DOHH2 (cell line): Measurements from ENCODE around the gene ASMTL.

Experiments used
- CTCF ChIP-seq: fragments of 200-600 bp; sonication (generic); IDR thresholded peaks from one replicate; pipeline ENCODE4 v1.5.1; 2014; ENCODE audit warnings: antibody characterized with exemption, mild to moderate bottlenecking, low read depth, low read length; ENCODE audit not compliant: poor library complexity, severe bottlenecking
- EZH2phosphoT487 ChIP-seq: fragments of 200-600 bp; sonication (generic); IDR thresholded peaks from 2 replicates; pipeline ENCODE4 v1.6.1; 2017; ENCODE audit warnings: borderline replicate concordance, mild to moderate bottlenecking, antibody characterized with exemption, low read length, moderate library complexity, mixed read lengths

DNA sequence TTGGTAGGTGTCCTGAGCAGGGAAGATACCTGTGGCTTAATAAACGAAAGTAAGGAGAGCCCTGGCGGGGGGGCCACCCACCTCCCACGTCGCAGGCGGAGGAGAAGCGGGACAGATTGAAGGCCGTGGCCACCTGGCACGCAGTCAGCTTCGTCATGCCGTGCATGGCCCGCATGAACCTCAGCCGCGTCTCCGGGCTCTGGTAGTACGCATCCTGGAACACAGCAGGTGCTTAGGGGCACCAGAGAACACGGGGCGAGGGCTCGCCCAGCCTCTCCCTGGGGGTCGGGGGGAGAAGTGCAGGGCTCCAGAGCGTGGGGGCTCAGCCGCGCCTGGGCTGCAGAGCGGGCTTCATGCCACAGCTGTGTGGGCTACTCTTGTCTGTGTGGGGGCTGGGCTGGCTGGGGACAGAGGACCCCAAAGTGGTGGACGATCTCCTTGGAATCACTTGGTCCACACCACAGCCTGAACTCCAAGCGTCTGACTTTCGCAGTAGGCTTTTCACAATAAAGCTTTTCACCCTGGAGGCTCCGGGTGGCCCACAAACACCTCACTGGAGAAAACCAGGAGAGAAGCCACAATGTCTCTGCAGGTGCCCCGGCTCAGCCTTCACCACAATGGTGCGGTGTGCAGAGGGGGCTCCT is 33.7 kb downstream of the ASMTL start:
- no peak for TF ChIP-seq CTCF
- no peak for TF ChIP-seq EZH2phosphoT487
